SU-DHL-6 (cell line): Measurements from ENCODE around the gene SPATA16.

Experiments used
- H2AFZ ChIP-seq: fragments of 200-600 bp; sonication (generic); 2 replicates; pipeline ENCODE4 v1.6.1; 2014; ENCODE audit warnings: low read depth, mild to moderate bottlenecking, moderate library complexity, mixed read lengths, antibody characterized with exemption, low read length; ENCODE audit not compliant: severe bottlenecking
- H3F3A ChIP-seq: fragments of 200-600 bp; shearing (Covaris generic); 2 replicates; pipeline ENCODE4 v1.6.0; 2016; ENCODE audit warnings: antibody characterized with exemption, mild to moderate bottlenecking; ENCODE audit not compliant: insufficient read depth
- H3K27ac ChIP-seq: fragments of 200-600 bp; sonication (generic); 2 replicates; pipeline ENCODE4 v1.5.1; 2016; ENCODE audit warnings: low read depth, mild to moderate bottlenecking, low read length, moderate library complexity, mixed read lengths
- H3K27me3 ChIP-seq: fragments of 200-600 bp; sonication (generic), shearing (Covaris generic); 2 replicates; pipeline ENCODE4 v1.6.0; 2014; ENCODE audit warnings: mild to moderate bottlenecking, low read length
- H3K36me3 ChIP-seq: fragments of 200-600 bp; sonication (generic); 2 replicates; pipeline ENCODE4 v1.6.1; 2014; ENCODE audit warnings: mild to moderate bottlenecking, low read length, mixed read lengths
- H3K4me2 ChIP-seq: fragments of 300-600, 200-600 bp; shearing (Covaris generic), sonication (generic); 2 replicates; pipeline ENCODE4 v1.6.0; 2014; ENCODE audit warnings: low read length, low read depth, mild to moderate bottlenecking; ENCODE audit not compliant: poor library complexity, severe bottlenecking
- H3K4me3 ChIP-seq: fragments of 200-600 bp; sonication (generic); 2 replicates; pipeline ENCODE4 v1.5.1; 2014; ENCODE audit warnings: antibody characterized with exemption, low read length, mild to moderate bottlenecking, mixed read lengths; ENCODE audit not compliant: insufficient read depth, poor library complexity, severe bottlenecking
- H3K79me2 ChIP-seq: fragments of 200-600 bp; sonication (generic); 2 replicates; pipeline ENCODE4 v1.6.1; 2014; ENCODE audit warnings: mild to moderate bottlenecking, low read length, moderate library complexity; ENCODE audit not compliant: insufficient read depth
- H3K9ac ChIP-seq: fragments of 200-600 bp; sonication (generic); 2 replicates; pipeline ENCODE4 v1.7.0; 2014; ENCODE audit warnings: mild to moderate bottlenecking, low read length
- H3K9me2 ChIP-seq: fragments of 200-600 bp; sonication (generic); replicated peaks from 2 replicates; pipeline ENCODE4 v1.6.1; 2014; ENCODE audit warnings: low read length; ENCODE audit not compliant: insufficient read depth
- H3K9me3 ChIP-seq: fragments of 200-600 bp; sonication (generic); 2 replicates; pipeline ENCODE4 v1.6.1; 2014; ENCODE audit warnings: low read length, mixed read lengths; ENCODE audit not compliant: insufficient read depth
- H4K20me1 ChIP-seq: fragments of 200-600 bp; sonication (generic); 2 replicates; pipeline ENCODE4 v1.6.1; 2014; ENCODE audit warnings: low read depth, mild to moderate bottlenecking, antibody characterized with exemption, low read length, moderate library complexity, mixed read lengths
- EZH2phosphoT487 ChIP-seq: fragments of 200-600 bp; sonication (generic), shearing (Covaris generic); conservative IDR thresholded peaks from 2 replicates; pipeline ENCODE4 v1.6.1; 2018; ENCODE audit warnings: mild to moderate bottlenecking, antibody characterized with exemption, low read length, moderate library complexity, mixed read lengths
- TF ChIP-seq, protein P1 (sequence below): fragments of 200-600 bp; sonication (generic); IDR thresholded peaks from one replicate; pipeline ENCODE4 v1.5.1; 2017; ENCODE audit warnings: antibody characterized with exemption, mild to moderate bottlenecking, low read length, moderate library complexity; ENCODE audit not compliant: insufficient read depth, poor library complexity, severe bottlenecking

The SPATA16 gene

GRCh38 chr3:172951511-172951910, 189.5 kb downstream of the SPATA16 start:
- Histone ChIP-seq H3K79me2 (no peaks in the 10 kb centered on the region), H3K9me3 (no peaks in the 10 kb centered on the region), H3K36me3 (no peaks in the 10 kb centered on the region), H3K9me2 (no peaks in the 10 kb centered on the region), H3K9ac (no peak overlapping the region), H3K27ac (no peak overlapping the region), H2AFZ (no peak overlapping the region), H3K4me3 (no peak overlapping the region), H3F3A (no peaks in the 10 kb centered on the region), H3K4me2 (no peak overlapping the region), H4K20me1 (no peaks in the 10 kb centered on the region), H3K27me3 (no peaks in the 10 kb centered on the region)
- TF ChIP-seq, protein P1, sequence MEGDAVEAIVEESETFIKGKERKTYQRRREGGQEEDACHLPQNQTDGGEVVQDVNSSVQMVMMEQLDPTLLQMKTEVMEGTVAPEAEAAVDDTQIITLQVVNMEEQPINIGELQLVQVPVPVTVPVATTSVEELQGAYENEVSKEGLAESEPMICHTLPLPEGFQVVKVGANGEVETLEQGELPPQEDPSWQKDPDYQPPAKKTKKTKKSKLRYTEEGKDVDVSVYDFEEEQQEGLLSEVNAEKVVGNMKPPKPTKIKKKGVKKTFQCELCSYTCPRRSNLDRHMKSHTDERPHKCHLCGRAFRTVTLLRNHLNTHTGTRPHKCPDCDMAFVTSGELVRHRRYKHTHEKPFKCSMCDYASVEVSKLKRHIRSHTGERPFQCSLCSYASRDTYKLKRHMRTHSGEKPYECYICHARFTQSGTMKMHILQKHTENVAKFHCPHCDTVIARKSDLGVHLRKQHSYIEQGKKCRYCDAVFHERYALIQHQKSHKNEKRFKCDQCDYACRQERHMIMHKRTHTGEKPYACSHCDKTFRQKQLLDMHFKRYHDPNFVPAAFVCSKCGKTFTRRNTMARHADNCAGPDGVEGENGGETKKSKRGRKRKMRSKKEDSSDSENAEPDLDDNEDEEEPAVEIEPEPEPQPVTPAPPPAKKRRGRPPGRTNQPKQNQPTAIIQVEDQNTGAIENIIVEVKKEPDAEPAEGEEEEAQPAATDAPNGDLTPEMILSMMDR: no peak

GRCh38 chr3:172946061-172946460, 195.0 kb downstream of the SPATA16 start:
- no peaks in the 10 kb centered on the region for H3K27me3 ChIP-seq
- TF ChIP-seq EZH2phosphoT487: no peak
- TF ChIP-seq, protein P1: no peak
- H3K9me3 ChIP-seq: no peaks in the 10 kb centered on the region
- no peak overlapping the region for H3K4me3 ChIP-seq
- no peaks in the 10 kb centered on the region for H3K9me2 ChIP-seq
- no peaks in the 10 kb centered on the region for H3K79me2 ChIP-seq
- H3F3A ChIP-seq: no peaks in the 10 kb centered on the region
- no peaks in the 10 kb centered on the region for H4K20me1 ChIP-seq
- H3K4me2 ChIP-seq: no peak overlapping the region
- no peak overlapping the region for H3K27ac ChIP-seq
- H2AFZ ChIP-seq: no peak overlapping the region
- H3K9ac ChIP-seq: no peak overlapping the region
- no peaks in the 10 kb centered on the region for H3K36me3 ChIP-seq

DNA sequence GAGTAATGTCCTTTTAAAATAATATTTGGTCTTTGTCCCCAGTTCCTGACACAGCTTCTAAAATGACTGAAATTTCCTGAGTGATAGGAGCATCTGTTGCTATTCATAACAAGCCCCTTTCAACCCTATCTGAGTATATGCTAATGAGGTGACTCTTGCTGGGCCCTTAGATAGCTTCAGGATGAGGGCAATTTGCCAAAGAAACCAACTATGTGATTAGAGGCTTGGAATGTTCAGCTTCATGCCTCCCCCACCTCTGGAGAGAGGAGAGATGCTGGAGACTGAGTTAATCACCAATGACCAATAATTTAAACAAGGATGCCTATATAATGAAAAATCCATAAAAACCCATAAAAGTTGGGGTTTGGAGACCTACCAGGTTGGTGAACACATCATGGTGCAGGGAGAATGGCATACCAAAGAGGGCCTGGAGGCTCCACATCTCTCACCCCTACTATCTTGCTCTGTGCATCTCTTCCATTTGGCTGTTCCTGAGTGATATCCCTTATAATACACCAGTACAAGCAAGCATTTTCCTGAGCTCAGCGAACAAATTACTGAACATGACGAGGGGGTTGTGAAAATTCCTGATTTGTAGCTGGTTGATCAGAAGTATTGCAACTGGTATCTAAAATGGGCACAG, 201.3 kb downstream of the SPATA16 start:
- Histone ChIP-seq H3K9me3 (no peaks in the 10 kb centered on the region), H3K4me2 (no peak overlapping the region), H3F3A (no peaks in the 10 kb centered on the region), H3K27ac (no peak overlapping the region), H3K79me2 (no peaks in the 10 kb centered on the region), H4K20me1 (no peaks in the 10 kb centered on the region), H3K9me2 (no peaks in the 10 kb centered on the region), H3K27me3 (no peaks in the 10 kb centered on the region), H3K9ac (no peak overlapping the region), H3K36me3 (no peaks in the 10 kb centered on the region), H2AFZ (no peak overlapping the region), H3K4me3 (no peak overlapping the region)
- no peak for TF ChIP-seq EZH2phosphoT487
- TF ChIP-seq, protein P1: no peak

- Histone ChIP-seq H3K27me3 (no peaks in the 10 kb centered on the region), H3F3A (no peaks in the 10 kb centered on the region), H3K4me3 (no peak overlapping the region), H3K9ac (no peak overlapping the region), H3K79me2 (no peaks in the 10 kb centered on the region), H3K9me2 (no peaks in the 10 kb centered on the region), H3K36me3 (no peaks in the 10 kb centered on the region), H2AFZ (no peak overlapping the region), H3K27ac (no peak overlapping the region), H4K20me1 (no peaks in the 10 kb centered on the region), H3K9me3 (no peaks in the 10 kb centered on the region), H3K4me2 (no peak overlapping the region)
- TF ChIP-seq EZH2phosphoT487: no peak
These were observed 202.2 kb downstream of the SPATA16 start for GRCh38 chr3:172938788-172939187.
